GM18520 (cell line): ENCODE data around the gene HPN.
"Not testable (repeated sequence)": the region's sequence is repeated elsewhere in the genome, so short reads cannot be mapped to it uniquely, and the experiment has no call there.

Experiments used
- ATAC-seq: cut with Tn5 transposase; IDR thresholded peaks from one replicate; pipeline ENCODE4 v1.9.1; 2021; ENCODE audit not compliant: unreplicated experiment

The HPN gene

GRCh38 chr19:35027009-35027408 is 14.5 kb upstream of the HPN start:
- ATAC-seq = no peak

GRCh38 chr19:35027851-35028599 is 13.5 kb upstream of the HPN start:
- no peak for ATAC-seq

GRCh38 chr19:35028600-35028885 is 13.0 kb upstream of the HPN start:
- ATAC-seq = not testable (repeated sequence)

GRCh38 chr19:35029275-35029736 is 12.2 kb upstream of the HPN start:
- not testable (repeated sequence) for ATAC-seq

- ATAC-seq = no peak
These were observed 11.7 kb upstream of the HPN start for GRCh38 chr19:35029737-35030256.

GRCh38 chr19:35030257-35031071 is 11.1 kb upstream of the HPN start, which contains the start of gene SCN1B:
SCN1B (plus strand) TSS chr19:35030470; CDS start chr19:35030821, 351 bp downstream.
- ATAC-seq = no peak

- ATAC-seq = no peak
These were observed 10.2 kb upstream of the HPN start for GRCh38 chr19:35031072-35031881.

GRCh38 chr19:35032356-35032865 is 9.1 kb upstream of the HPN start:
- ATAC-seq = no peak

- no peak for ATAC-seq
These were observed 8.2 kb upstream of the HPN start for GRCh38 chr19:35033067-35034004.

GRCh38 chr19:35034005-35034502 is 7.5 kb upstream of the HPN start:
- ATAC-seq = no peak

GRCh38 chr19:35034588-35035382 is 6.7 kb upstream of the HPN start:
- ATAC-seq = no peak

- no peak for ATAC-seq
These were observed 3.6 kb upstream of the HPN start for GRCh38 chr19:35037716-35038622.

GRCh38 chr19:35038623-35039512 is 2.7 kb upstream of the HPN start:
- ATAC-seq = no peak

- ATAC-seq = no peak
These were observed 1.4 kb upstream of the HPN start for GRCh38 chr19:35039881-35040825.

GRCh38 chr19:35040826-35041547 is 534 bp upstream of the HPN start:
- no peak for ATAC-seq
